ENCODE measurements around the gene NHLRC2.

- no peak for TF ChIP-seq CTCF (IDR thresholded peaks at IDR 0.05; ENCODE audit: extremely low read depth in 1 of 2, insufficient read depth in 1 of 2, low read depth in 1 of 2, low read length in 2 of 2)
- no peak for TF ChIP-seq JUN (IDR thresholded peaks at IDR 0.05; ENCODE audit: borderline replicate concordance, insufficient read depth, insufficient read length, low read depth)
- no peak for TF ChIP-seq POLR2A (IDR thresholded peaks at IDR 0.05; ENCODE audit: low read depth, low read length)
Observed at GRCh38 chr10:113843972-113844485, 10.4 kb upstream of the NHLRC2 start.

Data from endothelial cell of umbilical vein (primary cell).